Natural killer cell (primary cell): Measurements from ENCODE around the gene HOMER3. TPM values are rescaled to one million over a fixed set of nuclear protein-coding genes. Genes with fewer than 3 reads are reported as not detected.

Experiments used
- ATAC-seq, 3 donors: fragments of 150-1000 bp in 2 of 3; fragments of 200-7000 bp in 1 of 3; cut with Tn5 transposase; 1 replicate in 1 of 3; 2 replicates in 2 of 3; pipeline ENCODE4 v1.10.0; 2021; ENCODE audit warnings: mild to moderate bottlenecking in 2 of 3, moderate library complexity in 2 of 3
- DNase-seq, 2 donors: peaks; one replicate each; pipeline versions ENCODE4 v3.0.0 to v3.0.0-alpha.2; 2013 to 2021; ENCODE audit warnings: mixed read lengths in 1 of 2
- H3K27ac ChIP-seq: one replicate; pipeline ENCODE4 v1.5.1; 2013; ENCODE audit warnings: mild to moderate bottlenecking, low read length
- H3K27me3 ChIP-seq: one replicate; pipeline ENCODE4 v1.6.1; 2013; ENCODE audit warnings: low read length; ENCODE audit not compliant: control insufficient read depth, insufficient read depth
- H3K36me3 ChIP-seq: one replicate; pipeline ENCODE4 v1.6.1; 2013; ENCODE audit warnings: low read length; ENCODE audit not compliant: control insufficient read depth, insufficient read depth
- H3K4me1 ChIP-seq: one replicate; pipeline ENCODE4 v1.6.1; 2013; ENCODE audit warnings: low read length; ENCODE audit not compliant: control insufficient read depth, insufficient read depth
- H3K4me3 ChIP-seq: one replicate; pipeline ENCODE4 v1.5.1; 2013; ENCODE audit warnings: low read length
- H3K9me3 ChIP-seq: one replicate; pipeline ENCODE4 v1.6.1; 2013; ENCODE audit warnings: low read length; ENCODE audit not compliant: control insufficient read depth, insufficient read depth
- H3K27ac Mint-ChIP-seq, 2 donors: one replicate each; pipeline ENCODE4 v1.8.0; 2022; ENCODE audit warnings: mild to moderate bottlenecking in 2 of 2, mixed read lengths in 2 of 2, moderate library complexity in 1 of 2
- H3K27me3 Mint-ChIP-seq, 2 donors: one replicate each; pipeline ENCODE4 v1.8.0; 2022; ENCODE audit warnings: low read depth in 2 of 2, mixed read lengths in 2 of 2
- H3K36me3 Mint-ChIP-seq: one replicate; pipeline ENCODE4 v1.8.0; 2022; ENCODE audit warnings: mixed read lengths
- H3K4me1 Mint-ChIP-seq, 2 donors: one replicate each; pipeline ENCODE4 v1.8.0; 2022; ENCODE audit warnings: mixed read lengths in 2 of 2
- H3K4me3 Mint-ChIP-seq: one replicate; pipeline ENCODE4 v1.8.0; 2022; ENCODE audit warnings: mild to moderate bottlenecking, moderate library complexity, mixed read lengths
- H3K9me3 Mint-ChIP-seq, 2 donors: one replicate each; pipeline ENCODE4 v1.8.0; 2022; ENCODE audit warnings: mixed read lengths in 2 of 2
- WGBS: methylation state at CpG from one replicate; pipeline ENCODE4 v1.1.7; 2013; ENCODE audit warnings: missing lambda C conversion rate; ENCODE audit not compliant: insufficient coverage; 5-methylcytosine and 5-hydroxymethylcytosine counted together
- intact Hi-C: fragments of 100-400 bp; cut with micrococcal nuclease; formaldehyde crosslinking; loops from one replicate; pipeline ENCODE4 v1.14.2; 2022
- total RNA-seq, 4 donors: library from RNA; stranded (reverse); fragments of 120-200 nt in 1 of 4; gene quantifications; one replicate each; pipeline versions ENCODE4 v1.2.3 to v1.2.4, GENCODE V29; 2013 to 2022
- TF ChIP-seq, protein P1 (sequence below): fragments of 200-600 bp; IDR thresholded peaks from one replicate; pipeline ENCODE4 v1.8.0; 2022; ENCODE audit warnings: antibody characterized with exemption

HOMER3 gene
- total RNA-seq, 3 donors from 2014 or later (not counting 1 experiment from before 2014, with no cell fraction given), result 0.19 to 4.8 TPM; not detected in 1

DNA sequence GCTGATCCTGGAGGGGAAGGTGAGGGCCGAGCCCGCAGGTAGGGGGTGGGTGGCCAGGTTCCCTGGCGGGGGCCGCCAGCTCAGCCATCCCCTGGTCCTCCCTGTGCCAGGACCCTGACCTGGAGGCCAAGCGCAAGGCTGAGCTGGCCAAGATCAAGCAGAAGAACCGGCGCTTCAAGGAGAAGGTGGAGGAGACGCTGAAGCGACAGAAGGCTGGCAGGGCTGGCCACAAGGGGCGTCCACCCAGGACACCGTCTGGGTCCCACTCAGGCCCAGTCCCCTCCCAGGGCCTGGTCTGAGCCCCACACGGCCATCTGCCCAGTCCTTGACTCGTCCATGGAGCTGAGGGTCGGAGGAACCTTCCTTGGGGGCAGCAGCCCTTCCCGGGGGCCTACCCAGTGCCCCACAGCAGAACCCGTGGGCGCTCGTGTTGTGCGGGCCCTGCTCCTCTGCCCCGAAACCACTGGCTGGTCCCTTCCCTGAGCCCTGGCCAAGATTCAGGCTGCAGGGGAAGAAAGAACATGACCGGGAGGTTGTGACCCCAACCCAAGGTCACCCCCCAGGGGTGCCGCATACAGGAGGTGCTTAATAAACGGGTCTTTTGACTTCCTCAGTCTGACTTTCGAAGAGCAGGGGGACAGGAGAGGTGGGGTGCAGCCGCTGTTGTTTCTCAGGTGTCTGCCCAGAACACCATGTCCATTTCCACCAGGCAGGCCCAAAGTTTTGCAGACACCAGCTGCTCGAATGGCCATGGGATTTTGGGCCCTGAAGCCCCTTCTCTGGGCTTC is 12.8 kb downstream of the HOMER3 start:
- TF ChIP-seq, protein P1, sequence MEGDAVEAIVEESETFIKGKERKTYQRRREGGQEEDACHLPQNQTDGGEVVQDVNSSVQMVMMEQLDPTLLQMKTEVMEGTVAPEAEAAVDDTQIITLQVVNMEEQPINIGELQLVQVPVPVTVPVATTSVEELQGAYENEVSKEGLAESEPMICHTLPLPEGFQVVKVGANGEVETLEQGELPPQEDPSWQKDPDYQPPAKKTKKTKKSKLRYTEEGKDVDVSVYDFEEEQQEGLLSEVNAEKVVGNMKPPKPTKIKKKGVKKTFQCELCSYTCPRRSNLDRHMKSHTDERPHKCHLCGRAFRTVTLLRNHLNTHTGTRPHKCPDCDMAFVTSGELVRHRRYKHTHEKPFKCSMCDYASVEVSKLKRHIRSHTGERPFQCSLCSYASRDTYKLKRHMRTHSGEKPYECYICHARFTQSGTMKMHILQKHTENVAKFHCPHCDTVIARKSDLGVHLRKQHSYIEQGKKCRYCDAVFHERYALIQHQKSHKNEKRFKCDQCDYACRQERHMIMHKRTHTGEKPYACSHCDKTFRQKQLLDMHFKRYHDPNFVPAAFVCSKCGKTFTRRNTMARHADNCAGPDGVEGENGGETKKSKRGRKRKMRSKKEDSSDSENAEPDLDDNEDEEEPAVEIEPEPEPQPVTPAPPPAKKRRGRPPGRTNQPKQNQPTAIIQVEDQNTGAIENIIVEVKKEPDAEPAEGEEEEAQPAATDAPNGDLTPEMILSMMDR, result no peak
- DNase-seq, result no peak
- Histone ChIP-seq H3K4me3 (no peak overlapping the region), H3K27me3 (peaks cover 1% of the 10 kb centered on the region), H3K27ac (no peak overlapping the region), H3K9me3 (no peaks in the 10 kb centered on the region), H3K36me3 (peaks cover 33% of the 10 kb centered on the region), H3K4me1 (peaks cover 10% of the 10 kb centered on the region)
- H3K4me3 Mint-ChIP-seq, result no peak overlapping the region
- no peaks in the 10 kb centered on the region for H3K36me3 Mint-ChIP-seq
- no peaks in the 10 kb centered on the region for H3K9me3 Mint-ChIP-seq
- WGBS, result 96% methylated on average over 26 of the region's 26 CpGs
- peaks cover 0 to 3% of the 10 kb centered on the region in 2 donors for H3K27me3 Mint-ChIP-seq
- H3K4me1 Mint-ChIP-seq, result peaks cover 0 to 5% of the 10 kb centered on the region in 2 donors
- no peak for ATAC-seq
- intact Hi-C loops, result no loop called here
- H3K27ac Mint-ChIP-seq, result no peak overlapping the region

- no peak overlapping the region for H3K27ac Mint-ChIP-seq
- no peaks in the 10 kb centered on the region for H3K27me3 Mint-ChIP-seq
- no peaks in the 10 kb centered on the region for H3K9me3 Mint-ChIP-seq
- intact Hi-C loops, result no loop called here
- DNase-seq (no peak), ATAC-seq (no peak)
- Histone ChIP-seq H3K4me1 (peaks cover 10% of the 10 kb centered on the region), H3K4me3 (no peak overlapping the region), H3K36me3 (peaks cover 48% of the 10 kb centered on the region), H3K27me3 (no peaks in the 10 kb centered on the region), H3K27ac (no peak overlapping the region), H3K9me3 (no peaks in the 10 kb centered on the region)
- H3K4me1 Mint-ChIP-seq, result peaks cover 6% of the 10 kb centered on the region in 2 donors
- TF ChIP-seq, protein P1, result no peak
- H3K4me3 Mint-ChIP-seq, result no peak overlapping the region
- 98% methylated on average over 15 of the region's 15 CpGs for WGBS
- H3K36me3 Mint-ChIP-seq, result no peaks in the 10 kb centered on the region
These were observed 16.3 kb downstream of the HOMER3 start for GRCh38 chr19:18924684-18925213.

- Mint-ChIP-seq H3K4me3 (no peak overlapping the region), H3K4me1 (peaks cover 19 to 24% of the 10 kb centered on the region in 2 donors), H3K27me3 (no peaks in the 10 kb centered on the region), H3K36me3 (no peaks in the 10 kb centered on the region), H3K27ac (no peak overlapping the region), H3K9me3 (no peaks in the 10 kb centered on the region)
- intact Hi-C loops, result no loop called here
- peaks cover 24% of the 10 kb centered on the region for H3K4me1 ChIP-seq
- DNase-seq, result no peak
- H3K36me3 ChIP-seq, result peaks cover 41% of the 10 kb centered on the region
- no peak overlapping the region for H3K27ac ChIP-seq
- 97% methylated on average over 29 of the region's 29 CpGs for WGBS
- H3K9me3 ChIP-seq, result no peaks in the 10 kb centered on the region
- no peaks in the 10 kb centered on the region for H3K27me3 ChIP-seq
- no peak for ATAC-seq
- TF ChIP-seq, protein P1, result no peak
- H3K4me3 ChIP-seq, result no peak overlapping the region
These were observed 18.6 kb downstream of the HOMER3 start for GRCh38 chr19:18922228-18922985.
